ENCODE data around the gene TNFSF13.

DNA sequence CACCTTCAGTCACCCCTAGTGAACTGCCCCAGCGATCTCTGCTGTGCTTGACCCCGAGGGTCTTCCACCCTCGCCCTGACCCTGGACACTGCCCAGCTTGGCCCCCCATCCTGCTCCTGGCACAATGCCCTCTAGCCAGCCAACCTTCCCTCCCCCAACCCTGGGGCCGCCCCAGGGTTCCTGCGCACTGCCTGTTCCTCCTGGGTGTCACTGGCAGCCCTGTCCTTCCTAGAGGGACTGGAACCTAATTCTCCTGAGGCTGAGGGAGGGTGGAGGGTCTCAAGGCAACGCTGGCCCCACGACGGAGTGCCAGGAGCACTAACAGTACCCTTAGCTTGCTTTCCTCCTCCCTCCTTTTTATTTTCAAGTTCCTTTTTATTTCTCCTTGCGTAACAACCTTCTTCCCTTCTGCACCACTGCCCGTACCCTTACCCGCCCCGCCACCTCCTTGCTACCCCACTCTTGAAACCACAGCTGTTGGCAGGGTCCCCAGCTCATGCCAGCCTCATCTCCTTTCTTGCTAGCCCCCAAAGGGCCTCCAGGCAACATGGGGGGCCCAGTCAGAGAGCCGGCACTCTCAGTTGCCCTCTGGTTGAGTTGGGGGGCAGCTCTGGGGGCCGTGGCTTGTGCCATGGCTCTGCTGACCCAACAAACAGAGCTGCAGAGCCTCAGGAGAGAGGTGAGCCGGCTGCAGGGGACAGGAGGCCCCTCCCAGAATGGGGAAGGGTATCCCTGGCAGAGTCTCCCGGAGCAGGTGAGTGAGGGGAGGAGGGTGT is at the start of gene TNFSF13:
- TF ChIP-seq POLR2A (IDR thresholded peaks at IDR 0.05), result no peak
- TF ChIP-seq, protein P1, sequence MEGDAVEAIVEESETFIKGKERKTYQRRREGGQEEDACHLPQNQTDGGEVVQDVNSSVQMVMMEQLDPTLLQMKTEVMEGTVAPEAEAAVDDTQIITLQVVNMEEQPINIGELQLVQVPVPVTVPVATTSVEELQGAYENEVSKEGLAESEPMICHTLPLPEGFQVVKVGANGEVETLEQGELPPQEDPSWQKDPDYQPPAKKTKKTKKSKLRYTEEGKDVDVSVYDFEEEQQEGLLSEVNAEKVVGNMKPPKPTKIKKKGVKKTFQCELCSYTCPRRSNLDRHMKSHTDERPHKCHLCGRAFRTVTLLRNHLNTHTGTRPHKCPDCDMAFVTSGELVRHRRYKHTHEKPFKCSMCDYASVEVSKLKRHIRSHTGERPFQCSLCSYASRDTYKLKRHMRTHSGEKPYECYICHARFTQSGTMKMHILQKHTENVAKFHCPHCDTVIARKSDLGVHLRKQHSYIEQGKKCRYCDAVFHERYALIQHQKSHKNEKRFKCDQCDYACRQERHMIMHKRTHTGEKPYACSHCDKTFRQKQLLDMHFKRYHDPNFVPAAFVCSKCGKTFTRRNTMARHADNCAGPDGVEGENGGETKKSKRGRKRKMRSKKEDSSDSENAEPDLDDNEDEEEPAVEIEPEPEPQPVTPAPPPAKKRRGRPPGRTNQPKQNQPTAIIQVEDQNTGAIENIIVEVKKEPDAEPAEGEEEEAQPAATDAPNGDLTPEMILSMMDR (IDR thresholded peaks at IDR 0.05), result no peak
